ENCODE measurements around the gene SYNCRIP.
"Not testable (repeated sequence)": the region's sequence is repeated elsewhere in the genome, so short reads cannot be mapped to it uniquely, and the experiment has no call there.

SYNCRIP gene

DNA sequence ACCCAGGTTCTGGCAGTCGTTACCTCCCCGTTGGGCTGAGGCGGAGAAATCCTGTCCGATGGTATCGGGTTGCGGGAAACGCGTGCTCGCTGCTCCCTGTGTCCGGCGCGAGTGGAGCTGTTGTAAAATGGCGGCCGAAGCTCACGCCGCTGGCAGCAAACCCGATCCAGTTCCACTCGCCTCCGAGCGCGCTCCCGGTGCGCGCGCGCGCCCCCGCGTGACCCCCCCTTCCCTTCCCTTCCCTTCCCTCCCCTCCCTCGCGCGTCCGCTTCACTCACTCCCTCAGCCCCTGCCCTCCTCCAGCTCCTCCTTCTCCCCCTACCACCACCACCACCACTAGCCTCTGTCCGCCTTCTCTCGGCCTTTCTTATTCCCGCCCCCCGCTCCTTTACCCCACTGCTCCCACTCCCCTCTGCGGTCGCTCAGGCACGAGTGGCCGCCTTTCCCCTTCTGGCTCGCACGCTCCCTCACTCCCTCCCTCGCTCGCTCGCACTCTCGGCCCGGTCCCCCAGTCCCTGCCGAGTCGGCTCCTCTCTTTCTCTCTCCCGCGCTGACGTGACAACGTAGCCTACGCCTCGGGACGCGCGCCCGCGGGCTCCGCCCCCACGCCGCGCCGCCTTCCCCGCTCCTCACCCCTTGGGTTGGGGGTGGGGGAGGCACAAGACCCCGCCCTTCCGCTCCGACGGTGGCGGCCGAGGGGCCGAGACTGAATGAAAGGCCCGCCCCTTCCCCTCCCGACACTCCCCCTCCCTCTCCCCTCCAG, at the start of gene SYNCRIP:
Gene SYNCRIP (minus strand): TSS at position 113 of the 763 bp plus-strand sequence. CDS start 1,447 bp downstream, outside the sequence.
- peak; percentile 99 for DNase-seq

DNA sequence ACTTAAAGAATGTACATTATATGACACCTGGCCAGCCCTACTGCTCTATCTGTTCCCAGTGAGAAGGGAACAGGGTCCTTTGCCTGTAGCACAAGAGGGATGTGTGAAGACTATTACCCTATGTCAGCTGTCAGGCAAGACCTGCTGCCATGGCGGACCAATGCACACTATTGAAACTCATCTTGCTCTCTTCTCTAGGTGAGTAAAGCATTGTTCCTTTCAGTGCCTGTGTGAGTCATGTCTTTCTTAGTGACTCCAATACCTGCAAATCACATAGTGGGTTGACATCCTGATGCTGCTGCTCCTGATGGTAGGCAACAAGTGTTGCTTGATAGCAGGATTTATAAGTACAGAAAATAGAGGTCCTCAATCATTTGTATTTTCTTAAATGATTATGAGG, 48.8 kb upstream of the SYNCRIP start:
- DNase-seq = no peak

DNA sequence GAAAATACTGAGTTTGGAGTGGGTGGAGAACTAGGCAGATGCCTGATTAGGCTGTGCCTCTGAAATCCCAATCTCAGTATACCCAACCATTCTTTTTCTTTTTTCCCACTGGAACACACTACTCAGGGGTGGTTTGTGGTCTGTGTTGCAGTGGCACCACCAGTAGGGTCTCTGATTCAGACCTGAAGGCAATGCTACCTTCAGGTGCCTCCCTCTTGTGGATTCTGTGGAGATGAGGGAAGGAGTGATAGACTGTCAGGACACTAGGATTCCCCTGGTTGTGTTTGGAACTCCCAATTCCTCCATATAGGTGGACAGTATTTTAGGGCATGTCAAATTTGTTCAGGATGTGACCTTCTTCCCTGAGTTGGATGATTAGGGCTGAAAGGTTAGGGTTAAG, 47.4 kb upstream of the SYNCRIP start:
- no peak for DNase-seq

DNA sequence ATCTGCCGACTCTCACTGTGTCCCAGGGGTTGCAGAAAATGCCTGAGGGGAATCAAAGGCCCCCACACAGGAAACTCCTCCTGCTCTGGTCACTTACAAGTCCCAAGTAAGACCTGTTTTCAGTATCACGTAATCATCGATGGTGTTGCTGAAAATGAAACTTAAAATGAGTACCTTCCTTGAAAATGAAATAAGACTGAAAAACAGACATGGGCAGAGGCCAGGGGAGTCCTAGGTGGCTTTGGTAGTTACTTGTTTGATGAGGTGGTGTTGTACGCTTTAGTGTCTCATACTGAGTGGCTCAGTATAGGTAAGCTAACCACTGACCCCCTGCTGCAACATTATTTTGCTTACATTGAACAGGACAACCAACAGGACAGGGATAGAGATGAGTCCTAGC, 43.0 kb upstream of the SYNCRIP start:
- DNase-seq = no peak

DNA sequence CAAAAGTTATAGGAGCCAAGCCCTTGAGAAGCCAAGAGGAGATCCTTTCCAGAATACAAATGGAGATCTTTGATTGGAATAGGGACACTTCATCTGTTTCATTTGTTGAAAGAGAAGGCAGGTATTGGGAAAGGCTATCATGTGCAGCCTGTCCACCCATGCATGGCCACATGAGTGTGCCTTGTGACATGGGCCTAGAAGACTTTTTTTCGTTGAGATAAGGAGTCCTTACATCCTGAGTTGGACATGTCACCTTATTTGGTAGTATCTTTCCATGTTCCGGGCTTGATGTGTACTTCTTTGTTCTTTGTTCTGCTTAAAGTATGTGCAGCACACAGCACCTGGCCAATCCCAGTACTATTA, 42.1 kb upstream of the SYNCRIP start:
- DNase-seq = no peak

DNA sequence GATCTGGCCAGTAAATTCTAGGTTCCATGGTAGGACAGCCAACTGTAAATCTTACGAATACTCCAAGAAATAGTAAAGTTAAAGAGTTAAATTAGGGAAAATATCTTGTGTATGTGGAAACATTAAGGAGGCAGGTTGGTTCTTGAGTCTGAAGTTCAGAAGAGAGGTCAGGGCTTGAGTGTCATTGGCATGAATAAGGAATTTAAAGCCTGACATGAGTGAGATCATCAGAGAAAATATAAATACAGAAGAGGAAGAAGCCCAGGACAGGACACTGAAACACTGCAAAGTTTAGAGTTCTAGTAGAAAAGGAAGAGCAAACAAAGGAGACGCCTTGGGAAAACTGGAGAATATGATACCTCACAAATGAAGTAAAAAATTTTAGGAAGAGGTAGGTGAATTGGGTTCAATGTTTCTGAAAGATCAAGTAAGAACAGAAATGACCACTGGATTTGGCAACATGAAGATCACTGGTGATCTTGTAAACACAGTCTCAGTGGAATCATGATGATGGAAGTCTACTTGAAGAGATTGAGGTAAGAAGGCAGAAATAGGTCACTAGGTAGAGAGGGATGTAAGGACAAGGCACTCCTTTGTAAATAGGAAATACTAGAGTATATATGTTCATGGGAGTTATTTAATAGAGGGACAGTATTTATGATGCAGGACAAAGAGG, 41.6 kb upstream of the SYNCRIP start:
- peak; percentile 53 for DNase-seq

DNA sequence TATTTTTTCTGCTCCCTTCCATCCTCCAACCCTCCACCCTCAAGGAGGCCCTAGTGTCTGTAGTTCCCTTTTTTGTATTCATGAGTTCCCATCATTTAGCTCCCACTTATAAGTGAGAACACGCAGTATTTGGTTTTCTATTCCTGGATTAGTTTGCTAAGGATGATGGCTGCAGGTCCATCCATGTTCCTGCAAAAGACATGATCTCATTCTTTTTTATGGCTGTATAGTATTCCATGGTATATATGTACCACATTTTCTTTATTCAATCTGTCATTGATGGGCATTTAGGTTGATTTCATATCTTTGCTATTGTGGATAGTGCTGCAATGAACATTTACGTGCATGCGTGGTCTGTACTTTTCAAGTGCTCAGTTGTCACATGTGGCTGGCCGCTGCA, 39.2 kb upstream of the SYNCRIP start:
- not testable (repeated sequence) for DNase-seq

DNA sequence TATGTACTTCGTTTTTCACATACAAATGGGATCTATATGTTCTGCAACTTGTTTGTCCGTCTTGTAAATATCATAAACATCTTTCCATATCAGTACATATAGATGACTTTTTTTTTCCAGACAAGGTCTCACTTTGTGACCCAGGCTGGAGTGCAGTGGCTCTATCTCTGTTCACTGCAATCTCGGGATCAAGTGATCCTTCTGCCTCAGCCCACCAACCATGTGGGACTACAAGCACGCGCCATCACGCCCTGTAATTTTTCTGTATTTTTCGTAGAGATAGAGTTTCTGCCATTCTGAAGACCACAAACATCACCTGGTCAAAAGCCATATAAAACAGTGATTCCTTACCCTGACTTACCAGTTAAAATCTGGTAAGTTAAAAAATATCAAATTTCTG, 37.7 kb upstream of the SYNCRIP start:
- DNase-seq = peak; percentile 13

DNA sequence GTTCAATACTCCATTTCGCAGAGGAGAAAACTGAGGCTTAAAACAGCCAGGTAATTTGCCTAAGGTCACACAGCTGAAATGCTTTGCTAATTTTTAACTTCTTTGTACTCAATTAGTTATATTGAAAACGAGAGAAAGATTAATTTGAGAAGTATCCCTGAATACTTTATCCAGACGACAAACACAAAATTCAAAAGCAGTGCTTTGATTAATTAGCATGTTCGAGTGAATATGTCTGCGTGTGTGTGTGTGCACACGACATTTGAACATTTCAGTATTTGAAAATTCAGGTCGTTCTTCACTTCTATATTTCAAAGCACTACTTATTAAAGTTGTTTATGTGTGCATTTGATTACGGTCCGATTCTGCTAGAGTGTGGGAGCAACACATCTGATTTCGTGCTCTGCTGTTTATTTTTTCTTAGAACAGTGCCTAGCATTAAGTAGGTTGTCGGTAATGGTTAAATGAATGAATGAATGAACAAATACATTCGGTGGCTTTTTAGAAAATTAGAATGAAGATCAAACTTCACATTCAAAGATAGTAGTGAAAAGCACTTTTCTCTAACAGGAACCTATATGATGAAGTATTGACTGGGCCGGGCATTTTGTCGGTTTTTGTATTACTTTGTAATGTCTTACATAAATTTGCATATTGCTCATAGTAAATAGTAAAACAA, 36.9 kb upstream of the SYNCRIP start:
- peak; percentile 20 for DNase-seq

DNA sequence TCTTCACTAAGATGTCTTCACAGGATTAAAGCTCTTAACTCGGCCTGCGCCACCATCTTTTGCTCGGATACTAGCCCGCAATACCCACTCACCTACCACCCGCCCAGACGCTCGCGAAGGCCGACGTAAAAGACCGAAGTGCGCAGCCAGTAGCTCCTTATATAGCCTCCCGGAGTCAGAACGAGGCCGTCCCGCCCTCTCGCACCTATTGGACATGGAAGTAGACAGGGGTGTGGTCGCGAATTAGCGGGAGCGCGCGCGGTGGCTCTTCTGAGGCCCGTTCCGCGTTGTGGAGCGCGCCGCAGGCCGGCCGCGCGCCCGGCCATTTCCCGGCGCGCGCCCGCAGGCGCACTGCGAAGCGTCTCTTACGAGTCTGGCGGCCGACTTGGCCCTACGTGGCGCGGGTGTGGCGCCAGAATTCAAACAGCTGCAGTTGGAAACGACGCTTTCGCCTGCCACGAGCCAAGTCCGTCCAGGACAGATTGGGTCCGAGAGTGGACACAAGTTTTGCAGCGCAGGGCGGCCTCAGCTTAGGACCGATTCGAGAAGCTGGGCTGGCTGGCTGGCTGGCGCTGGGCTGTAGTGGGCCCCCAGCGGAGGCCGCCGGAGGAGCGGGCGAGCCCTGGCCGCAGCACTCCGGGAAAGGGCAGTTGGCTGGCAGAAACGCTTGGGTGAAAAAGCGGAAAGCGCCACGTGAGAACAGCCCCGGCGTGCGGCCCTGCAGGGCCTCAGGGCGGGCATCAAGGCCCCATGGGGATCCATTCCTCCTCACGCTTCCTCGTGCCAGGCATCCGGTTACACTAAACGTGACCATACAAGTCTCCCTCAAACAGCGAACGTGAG, 36.1 kb upstream of the SYNCRIP start:
- peak; percentile 99 for DNase-seq

DNA sequence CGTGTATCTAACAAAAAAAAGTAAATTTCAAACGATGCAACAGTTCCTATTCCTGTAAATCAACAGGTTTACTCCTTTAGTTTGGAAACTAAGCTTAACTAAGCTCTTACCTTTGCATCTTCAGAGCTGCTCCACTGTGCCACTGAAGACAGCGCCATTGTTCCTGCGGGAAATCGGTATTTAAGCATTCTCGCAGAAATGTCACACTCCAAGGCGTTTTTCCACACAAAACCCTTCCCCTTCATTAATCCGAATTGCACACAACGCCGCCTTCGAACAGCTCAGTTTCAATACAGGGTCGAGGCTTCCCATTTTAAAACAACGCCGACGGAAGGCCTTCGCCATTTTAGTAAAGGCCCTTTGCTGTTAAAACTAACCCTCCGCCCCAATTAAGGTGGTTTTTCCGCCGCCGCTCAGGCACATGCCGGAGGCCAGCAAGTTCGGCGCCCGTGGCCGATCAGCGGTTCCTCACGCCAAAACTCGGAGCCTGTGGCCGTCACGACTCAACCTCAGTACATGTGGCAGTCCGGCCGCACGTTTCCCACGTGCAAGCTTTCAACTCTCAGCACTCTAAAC, 35.4 kb upstream of the SYNCRIP start:
- DNase-seq = no peak

DNA sequence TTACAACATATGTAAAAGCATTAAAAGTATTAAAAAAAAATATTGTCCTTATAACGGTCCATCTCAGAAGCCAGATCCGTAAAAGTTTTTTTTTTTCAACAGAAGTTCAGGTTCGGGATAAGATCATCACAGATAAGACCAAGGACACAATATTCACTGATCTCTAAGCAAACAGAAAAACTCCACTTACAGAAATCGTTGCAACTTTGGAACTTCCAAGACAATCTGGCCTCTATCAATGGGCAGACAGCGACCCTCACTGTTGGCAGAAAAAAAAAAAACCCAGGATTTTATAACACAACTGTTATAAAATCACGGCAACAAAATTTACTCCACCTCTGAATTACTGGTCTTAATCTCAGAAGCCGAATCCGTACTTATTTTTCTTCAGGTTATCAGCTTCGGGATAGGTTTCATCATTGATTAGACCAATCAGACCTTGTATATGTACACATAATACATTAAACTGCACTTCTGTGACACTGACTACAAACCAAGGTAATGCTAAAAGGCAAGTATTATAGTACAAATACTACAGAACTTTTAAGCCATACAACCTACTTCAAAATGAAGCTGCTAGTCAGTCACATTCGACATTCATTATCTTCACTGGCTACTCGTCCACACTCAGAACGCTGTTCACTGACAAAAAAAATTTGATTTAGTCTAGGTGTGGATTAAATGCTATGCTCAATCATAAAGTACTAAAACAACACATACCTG, 34.7 kb upstream of the SYNCRIP start:
- DNase-seq = peak; percentile 20

DNA sequence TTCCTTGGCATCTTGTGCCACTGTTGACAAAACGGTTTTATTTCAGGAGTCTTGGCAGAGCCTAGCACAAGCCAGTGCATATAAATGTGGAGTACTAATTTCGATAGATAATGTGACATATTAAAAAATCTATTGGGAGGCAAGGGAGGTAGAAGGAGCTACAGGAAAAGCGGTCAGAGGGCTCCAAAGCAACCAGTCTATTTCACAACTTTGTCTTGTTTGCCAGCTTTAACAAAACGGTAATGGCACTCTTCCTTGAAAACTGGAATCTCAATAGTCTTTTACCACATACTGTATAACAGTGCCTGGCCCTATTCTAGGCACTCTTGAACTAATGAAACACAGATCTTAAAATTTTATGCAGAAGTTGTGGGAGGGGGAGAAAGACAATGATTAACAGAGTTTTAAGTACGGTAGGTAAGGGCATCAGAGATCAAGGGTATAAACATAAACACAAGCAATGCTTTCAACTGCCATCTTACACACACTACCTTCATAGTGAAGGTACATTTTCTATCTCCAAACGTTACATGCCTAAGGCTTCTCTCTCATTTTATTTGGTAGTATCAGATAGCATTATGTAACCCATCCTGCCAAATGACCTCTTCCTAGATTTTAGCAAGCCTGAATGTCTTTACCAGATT, 33.5 kb upstream of the SYNCRIP start:
- peak; percentile 26 for DNase-seq

DNA sequence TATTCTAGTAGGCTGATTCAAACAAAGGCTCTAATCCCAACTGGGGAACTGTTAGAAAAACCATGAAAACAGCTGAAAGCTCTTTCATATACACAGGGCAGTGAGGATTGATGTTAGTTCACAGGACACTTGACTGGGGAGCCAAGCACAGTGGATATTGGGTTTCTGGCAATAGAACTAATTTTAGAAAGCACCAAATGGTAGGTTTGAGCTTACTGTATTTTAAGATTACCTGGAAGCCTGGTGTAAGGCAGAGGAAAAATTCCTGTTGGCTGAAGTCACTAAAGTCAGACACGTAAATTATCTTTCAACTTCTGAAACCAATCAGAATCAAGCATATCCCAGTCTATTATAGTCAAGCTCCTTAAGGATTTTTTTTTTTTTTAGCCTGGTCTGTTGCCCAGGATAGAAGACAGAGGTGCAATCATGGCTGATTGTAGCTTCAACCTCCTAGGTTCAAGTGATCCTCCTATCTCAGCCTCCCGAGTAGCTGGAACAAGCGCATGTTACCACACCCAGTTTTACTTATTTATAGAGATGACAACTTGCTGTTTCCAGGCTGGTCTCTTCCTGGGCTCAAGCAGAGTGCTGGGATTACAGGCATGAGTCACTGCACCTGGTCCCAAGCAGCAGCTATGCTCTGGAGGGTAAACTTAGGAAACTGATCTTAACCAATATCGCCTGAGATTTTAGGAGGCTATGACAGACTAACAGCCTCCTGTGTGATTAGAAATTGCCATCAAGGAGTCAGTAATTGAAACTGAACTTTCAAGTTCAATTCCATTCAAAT, 32.5 kb upstream of the SYNCRIP start:
- DNase-seq = peak; percentile 75

DNA sequence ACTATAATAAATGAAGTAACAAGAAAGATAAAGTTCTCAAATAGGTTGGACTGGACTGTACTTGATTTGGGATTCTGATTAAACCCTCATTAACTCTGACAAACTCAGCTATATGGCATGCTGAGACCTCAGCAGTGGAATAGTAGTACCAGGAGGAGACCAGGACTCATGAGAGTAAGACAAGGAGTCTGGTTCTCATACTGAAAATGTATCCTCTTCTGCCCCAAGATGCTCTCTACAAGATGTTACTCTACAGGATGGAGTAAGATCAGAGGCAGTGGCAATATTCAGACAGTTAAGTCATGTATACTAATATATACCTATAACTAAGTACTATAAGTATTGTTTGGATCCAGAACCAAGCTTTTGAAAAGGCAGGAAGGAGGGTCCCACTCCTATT, 31.9 kb upstream of the SYNCRIP start:
- DNase-seq = peak; percentile 36

DNA sequence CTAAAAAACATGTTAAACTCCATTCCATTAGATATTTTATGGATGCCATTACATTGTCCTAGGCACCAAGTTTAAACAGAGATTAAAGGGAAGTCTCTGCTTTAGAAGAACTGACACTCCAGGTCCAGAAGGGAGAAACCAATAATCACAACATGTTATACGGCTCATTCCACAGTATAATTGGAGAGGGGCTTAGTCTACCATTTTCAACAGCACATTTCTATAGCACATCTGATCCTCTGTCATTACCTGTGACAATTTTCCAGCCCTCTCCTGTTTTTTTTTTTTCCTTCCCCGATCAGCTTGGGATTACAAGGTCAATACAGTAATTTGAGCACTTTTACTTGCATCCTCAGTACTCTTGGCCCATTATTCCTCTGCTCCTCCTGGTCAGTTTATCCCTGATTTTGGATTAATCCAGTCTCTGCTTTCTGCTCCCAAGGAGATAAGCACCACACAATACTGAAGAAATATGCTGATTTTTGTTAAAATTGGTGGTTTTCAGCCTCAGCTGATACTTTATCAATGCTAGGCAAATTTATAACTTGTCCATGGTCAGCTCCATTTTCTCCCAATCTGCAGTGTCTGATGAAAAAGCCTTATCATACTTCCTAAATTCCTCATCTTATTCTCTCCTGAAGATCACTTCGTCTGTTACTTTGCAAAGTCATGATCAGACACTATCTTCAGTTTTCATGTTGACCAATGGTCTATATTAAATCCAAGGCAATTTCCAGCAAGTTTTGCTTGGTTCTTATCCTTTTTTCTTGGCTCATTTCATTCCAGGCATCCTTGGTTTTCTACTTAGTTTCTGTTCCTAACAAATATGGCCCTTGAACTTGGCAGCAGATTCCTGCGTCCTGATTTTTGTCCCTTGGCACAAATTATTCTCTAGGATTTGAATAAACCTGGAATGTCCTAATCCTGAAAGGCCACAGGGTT, 30.8 kb upstream of the SYNCRIP start:
- DNase-seq = peak; percentile 25

DNA sequence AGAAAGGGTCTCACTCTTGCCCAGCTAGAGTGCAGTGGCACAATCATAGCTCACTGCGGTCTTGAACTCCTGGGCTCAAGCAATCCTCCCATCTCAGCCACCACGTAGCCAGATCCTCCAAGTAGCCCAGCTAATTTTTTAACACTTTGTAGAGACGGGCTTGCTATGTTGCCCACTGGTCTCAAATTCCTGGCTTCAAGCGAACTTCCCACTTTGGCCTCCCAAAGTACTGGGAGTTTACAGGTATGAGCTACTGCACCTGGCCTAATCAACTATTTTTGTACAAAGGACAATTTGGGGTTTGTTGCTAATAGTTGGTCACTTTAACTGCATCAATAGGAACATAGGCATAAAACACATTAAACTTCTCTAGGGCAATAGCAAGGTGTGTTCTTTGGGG, 29.9 kb upstream of the SYNCRIP start:
- no peak for DNase-seq

DNA sequence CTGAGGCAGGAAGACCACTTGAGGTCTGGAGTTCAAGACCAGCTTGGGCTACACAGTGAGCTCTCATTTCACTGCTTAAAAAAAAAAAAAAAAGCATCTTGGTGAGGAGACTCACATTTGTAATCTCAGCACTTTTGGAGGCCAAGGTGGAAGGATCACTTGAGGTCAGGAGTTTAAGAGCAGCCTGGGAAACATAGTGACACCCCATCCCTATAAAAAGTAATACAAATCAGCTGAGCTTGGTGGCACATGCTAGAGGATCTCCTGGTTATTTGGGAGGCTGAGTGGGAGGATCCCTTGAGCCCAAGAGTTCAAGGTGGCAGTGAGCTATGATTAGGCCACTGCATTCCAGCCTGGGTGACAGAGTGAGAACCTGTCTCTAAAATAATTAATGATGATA, 29.4 kb upstream of the SYNCRIP start:
- peak; percentile 11 for DNase-seq

DNA sequence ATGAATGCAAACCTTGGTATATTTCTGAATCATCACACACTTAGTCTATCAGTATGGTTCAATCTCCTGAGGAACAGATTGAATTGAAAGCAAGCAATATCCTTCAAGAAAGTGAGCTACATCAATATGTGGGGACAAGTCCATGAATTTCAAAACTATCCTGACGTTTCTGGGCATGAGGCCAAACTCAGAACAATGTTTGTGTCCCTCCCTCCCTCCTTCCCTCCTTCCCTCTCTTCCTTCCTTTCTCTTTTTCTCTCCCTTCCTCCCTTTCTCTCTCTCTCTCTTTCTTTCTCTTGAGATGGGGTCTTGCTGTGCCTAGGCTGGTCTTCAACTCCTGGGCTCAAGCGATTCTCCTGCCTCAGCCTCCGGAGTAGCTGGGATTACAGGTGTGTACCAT, 27.9 kb upstream of the SYNCRIP start:
- DNase-seq = peak; percentile 49

Data from EL (cell line).